Measurements from ENCODE around the gene TPRX1.
"Not testable (repeated sequence)": the region's sequence is repeated elsewhere in the genome, so short reads cannot be mapped to it uniquely, and the experiment has no call there.

The TPRX1 gene

GRCh38 chr19:47803671-47804070 is 680 bp downstream of the TPRX1 start:
- DNase-seq; in situ Hi-C loops (cut with MboI; ENCODE audit: low pct_unique_long_range_greater_than_20kb, low sequenced_read_pairs): not testable (repeated sequence)

GRCh38 chr19:47803148-47803547 is 1.2 kb downstream of the TPRX1 start:
- DNase-seq; in situ Hi-C loops (cut with MboI; ENCODE audit: low pct_unique_long_range_greater_than_20kb, low sequenced_read_pairs): not testable (repeated sequence)

DNA sequence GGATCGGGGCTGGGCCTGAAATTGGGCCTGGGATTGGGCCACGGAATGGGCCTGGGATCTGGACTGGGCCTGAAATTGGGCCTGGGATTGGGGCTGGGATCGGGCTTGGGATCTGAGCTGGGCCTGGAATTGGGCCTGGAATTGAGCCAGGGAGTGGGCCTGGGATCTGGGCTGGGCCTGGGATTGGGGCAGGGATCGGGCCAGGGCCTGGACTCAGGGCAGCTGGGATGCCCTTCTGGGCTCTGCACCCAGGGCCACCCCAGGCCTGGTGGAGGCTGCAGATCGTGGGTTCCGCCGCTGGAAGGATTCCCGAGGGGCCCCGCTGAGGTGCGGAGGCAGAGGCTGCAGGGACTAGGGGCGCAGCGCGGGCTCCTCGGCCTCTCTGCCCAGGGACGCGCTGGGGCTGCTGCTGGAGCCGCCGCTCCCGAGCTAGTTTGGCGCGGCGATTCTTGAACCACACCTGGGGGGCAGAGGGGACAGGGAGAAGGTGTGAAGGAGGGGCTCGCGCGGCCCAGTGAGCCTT is 1.8 kb downstream of the TPRX1 start:
- no peak for DNase-seq
- in situ Hi-C loops (cut with MboI; ENCODE audit: low pct_unique_long_range_greater_than_20kb, low sequenced_read_pairs) = no loop called here

GRCh38 chr19:47801270-47801669 is 3.1 kb downstream of the TPRX1 start:
- no peak for DNase-seq
- in situ Hi-C loops (cut with MboI; ENCODE audit: low pct_unique_long_range_greater_than_20kb, low sequenced_read_pairs) = no loop called here

DNA sequence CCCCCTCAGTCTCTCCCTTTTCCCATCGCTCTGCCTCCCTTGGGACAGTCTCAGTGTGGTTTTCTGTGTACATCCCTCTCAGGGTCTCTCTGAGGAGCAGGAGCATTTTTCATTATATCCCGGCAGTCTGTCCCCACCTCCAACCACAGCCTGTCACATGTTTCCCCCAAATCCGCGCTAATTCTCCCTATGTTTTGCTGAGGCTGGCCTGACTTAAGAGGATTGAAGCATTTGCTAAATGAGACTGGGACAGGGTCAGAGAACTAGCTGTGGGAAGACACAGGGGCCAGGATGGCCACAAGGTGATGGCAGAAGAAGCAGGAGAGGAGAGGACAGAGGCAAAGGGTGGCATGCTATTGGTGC is 5.5 kb downstream of the TPRX1 start:
- in situ Hi-C loops (cut with MboI; ENCODE audit: low pct_unique_long_range_greater_than_20kb, low sequenced_read_pairs) = no loop called here
- no peak for DNase-seq

DNA sequence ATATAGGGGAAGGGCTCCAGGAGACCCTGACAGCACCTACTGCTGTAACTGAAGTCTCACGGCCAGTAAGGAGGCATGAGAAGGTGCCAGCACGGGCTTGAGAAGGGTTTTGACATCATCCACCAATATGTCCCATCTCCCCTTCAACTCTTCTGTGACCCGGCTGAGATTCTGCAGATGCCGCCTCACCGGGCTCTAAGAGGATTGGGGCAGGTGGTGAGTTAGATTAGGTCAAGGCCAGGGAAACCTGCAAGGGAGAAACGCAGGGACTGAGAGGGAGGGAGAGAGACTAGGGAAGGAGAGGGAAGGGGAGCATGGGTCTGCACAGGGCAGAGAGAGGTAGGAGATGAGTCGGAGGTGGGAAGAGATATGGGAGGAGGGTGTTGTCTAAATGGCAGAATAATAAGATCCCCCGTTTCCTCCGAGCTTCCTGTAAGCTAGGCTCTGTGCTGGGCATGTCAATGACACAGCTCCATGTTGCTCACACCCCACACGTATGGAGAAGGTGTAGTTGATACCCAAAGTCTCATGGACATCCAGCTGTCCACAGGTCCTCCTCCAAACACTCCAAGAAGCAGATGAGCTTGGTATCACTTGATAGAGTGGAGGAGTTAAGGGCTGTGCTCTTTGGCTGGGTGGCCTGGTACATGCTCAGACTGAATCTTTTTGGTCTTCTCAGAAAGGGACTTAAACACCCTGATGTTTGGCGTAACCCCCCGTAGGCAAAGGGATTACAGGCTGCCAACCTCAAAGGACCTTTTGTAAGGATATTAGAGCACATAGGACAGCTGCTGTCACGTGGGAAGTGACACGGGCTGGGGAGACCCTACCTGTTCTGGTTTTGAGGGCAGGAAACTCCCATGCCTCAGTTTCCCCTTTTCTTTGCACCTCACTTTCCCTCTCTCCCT is 6.1 kb downstream of the TPRX1 start:
- DNase-seq = no peak
- in situ Hi-C loops (cut with MboI; ENCODE audit: low pct_unique_long_range_greater_than_20kb, low sequenced_read_pairs) = no loop called here

DNA sequence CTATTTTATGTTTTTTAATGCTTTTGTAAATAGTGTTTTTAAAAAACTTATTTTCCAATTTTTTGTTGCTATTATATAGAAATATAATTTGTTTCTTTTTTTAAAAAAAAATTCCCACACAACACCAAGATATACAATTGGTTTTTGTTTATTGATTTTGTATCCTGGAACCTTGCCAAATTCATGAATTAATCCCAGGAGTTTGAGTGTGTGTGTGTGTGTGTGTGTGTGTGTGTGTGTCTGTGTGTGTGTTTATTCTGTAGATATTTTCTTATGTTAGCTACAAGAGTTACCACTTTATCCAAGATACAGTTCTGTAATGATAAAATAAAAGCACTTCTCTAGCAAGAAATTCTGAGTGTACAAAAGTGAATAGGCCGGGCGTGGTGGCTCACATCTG is 7.6 kb downstream of the TPRX1 start:
- no peak for DNase-seq
- in situ Hi-C loops (cut with MboI; ENCODE audit: low pct_unique_long_range_greater_than_20kb, low sequenced_read_pairs) = no loop called here

- in situ Hi-C loops (cut with MboI; ENCODE audit: low pct_unique_long_range_greater_than_20kb, low sequenced_read_pairs) = no loop called here
- no peak for DNase-seq
Measured at GRCh38 chr19:47794526-47794925, 9.8 kb downstream of the TPRX1 start.

GRCh38 chr19:47792616-47793015 is 11.7 kb downstream of the TPRX1 start:
- in situ Hi-C loops (cut with MboI; ENCODE audit: low pct_unique_long_range_greater_than_20kb, low sequenced_read_pairs) = no loop called here
- DNase-seq = no peak

- in situ Hi-C loops (cut with MboI; ENCODE audit: low pct_unique_long_range_greater_than_20kb, low sequenced_read_pairs) = no loop called here
- DNase-seq = peak; percentile 76
Measured at GRCh38 chr19:47790398-47790814, 13.9 kb downstream of the TPRX1 start.

- in situ Hi-C loops (cut with MboI; ENCODE audit: low pct_unique_long_range_greater_than_20kb, low sequenced_read_pairs); DNase-seq: not testable (repeated sequence)
Measured at GRCh38 chr19:47789811-47790210, 14.5 kb downstream of the TPRX1 start.

- in situ Hi-C loops (cut with MboI; ENCODE audit: low pct_unique_long_range_greater_than_20kb, low sequenced_read_pairs) = not testable (repeated sequence)
Measured at GRCh38 chr19:47787307-47787706, 17.0 kb downstream of the TPRX1 start.

GRCh38 chr19:47786566-47786965 is 17.8 kb downstream of the TPRX1 start:
- in situ Hi-C loops (cut with MboI; ENCODE audit: low pct_unique_long_range_greater_than_20kb, low sequenced_read_pairs) = no loop called here

More at GRCh38 chr19:47787307-47787706, 17.0 kb downstream of the TPRX1 start:
- DNase-seq = not testable (repeated sequence)

GRCh38 chr19:47781590-47782262 is 22.6 kb downstream of the TPRX1 start:
- in situ Hi-C loops (cut with MboI; ENCODE audit: low pct_unique_long_range_greater_than_20kb, low sequenced_read_pairs) = no loop called here

More at GRCh38 chr19:47786566-47786965, 17.8 kb downstream of the TPRX1 start:
- no peak for DNase-seq

GRCh38 chr19:47780215-47780551 is 24.2 kb downstream of the TPRX1 start:
- DNase-seq = no peak
- in situ Hi-C loops (cut with MboI; ENCODE audit: low pct_unique_long_range_greater_than_20kb, low sequenced_read_pairs) = no loop called here

More at GRCh38 chr19:47781590-47782262, 22.6 kb downstream of the TPRX1 start:
- DNase-seq = no peak

DNA sequence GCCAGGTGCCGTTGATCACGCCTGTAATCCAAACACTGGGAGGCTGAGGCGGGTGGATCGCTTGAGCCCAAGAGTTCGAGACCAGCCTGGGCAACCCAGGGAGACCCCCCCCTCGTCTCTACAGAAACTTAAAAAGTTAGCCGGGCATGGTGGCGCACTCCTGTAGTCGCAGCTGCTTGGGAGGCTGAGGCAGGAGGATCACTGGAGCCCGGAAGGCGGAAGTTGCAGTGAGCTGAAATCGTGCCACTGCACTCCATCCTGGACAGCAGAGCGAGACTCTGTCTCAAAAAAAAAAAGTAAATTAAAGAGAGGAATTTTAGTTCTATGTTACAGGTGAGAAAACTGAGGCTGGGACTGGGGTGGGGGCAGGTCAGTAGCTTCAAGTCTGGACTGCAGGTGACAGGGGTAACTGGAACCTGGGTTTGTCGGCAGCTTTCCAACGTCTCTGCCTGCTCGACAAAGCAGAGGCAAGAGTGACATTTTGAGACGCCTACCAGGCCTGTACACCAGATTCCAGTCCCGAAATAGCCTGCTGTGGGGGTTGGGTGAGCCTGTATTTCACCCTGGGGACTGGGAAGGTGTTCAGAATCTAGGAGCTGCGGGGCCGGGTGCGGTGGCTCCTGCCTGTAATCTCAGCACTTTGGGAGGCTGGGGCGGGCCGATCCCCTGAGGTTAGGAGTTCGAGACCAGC is 24.7 kb downstream of the TPRX1 start:
- in situ Hi-C loops (cut with MboI; ENCODE audit: low pct_unique_long_range_greater_than_20kb, low sequenced_read_pairs) = no loop called here
- DNase-seq = no peak

DNA sequence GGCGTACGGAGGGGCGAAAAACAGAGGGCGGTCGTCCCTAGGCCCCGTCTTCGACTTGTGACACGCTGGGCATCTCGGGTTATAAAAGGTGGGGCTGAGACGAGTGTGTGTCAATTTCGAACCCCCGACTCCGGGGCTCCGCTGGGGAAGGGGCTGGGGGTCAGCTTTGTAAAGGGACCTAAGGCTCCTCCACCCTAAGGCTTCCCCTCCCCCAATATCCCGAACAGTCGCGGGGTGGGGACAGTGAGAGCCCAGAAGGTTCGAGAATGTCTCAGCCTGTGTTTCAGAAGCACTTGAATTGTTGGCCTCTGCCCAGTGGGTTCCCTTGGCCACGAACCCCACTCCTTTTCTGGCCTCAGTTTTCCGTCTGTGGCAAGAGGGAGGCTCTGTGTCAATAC is 25.4 kb downstream of the TPRX1 start:
- in situ Hi-C loops (cut with MboI; ENCODE audit: low pct_unique_long_range_greater_than_20kb, low sequenced_read_pairs) = no loop called here
- DNase-seq = no peak

DNA sequence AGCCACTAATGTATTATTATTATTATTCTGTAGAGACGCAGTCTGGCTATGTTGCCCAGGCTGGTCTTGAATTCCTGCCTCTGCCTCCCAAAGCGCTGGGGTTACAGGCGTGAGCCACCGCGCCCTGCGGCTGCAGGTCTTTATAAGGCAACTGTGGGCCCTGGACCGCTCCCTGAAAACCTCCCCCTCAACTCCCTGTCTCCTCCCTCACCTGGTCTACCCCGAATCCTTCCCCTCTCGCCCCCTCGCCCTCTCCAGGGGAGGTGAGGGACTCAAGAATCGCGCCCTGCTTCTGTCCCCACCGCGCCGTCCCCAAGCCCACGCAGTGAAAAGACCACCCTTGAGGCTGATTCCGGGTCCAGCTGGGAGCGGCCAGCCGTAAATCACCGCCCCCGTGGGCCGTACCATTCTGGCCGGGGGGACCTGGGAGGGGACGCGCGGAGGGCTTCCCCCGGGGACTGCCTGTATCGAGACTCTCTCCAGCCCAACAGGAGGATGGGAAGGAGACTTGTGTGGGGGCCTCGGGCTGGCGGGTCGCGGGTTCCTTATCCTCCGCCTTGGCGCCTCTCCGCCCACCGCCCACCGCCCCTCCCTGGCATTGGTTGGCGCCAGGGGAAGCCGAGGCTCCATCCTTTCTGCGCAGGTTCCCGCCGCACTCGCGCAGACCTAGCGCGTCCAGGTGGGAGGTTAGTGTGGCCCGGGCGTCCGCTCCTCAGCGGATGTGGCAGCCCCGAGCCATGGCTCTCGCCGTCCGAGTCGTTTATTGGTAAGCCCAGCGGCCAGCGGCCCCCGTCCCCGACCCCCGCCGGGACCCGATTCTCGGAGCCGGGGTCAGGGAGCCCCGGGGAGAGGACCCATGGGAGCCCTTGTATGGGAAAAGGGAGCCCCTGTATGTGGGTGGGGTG is 26.1 kb downstream of the TPRX1 start, which contains the start of gene SELENOW:
TSS of gene SELENOW (plus strand) at position 655 of the 905 bp plus-strand sequence. CDS start at position 738, 83 bp downstream.
- in situ Hi-C loops (cut with MboI; ENCODE audit: low pct_unique_long_range_greater_than_20kb, low sequenced_read_pairs) = no loop called here
- peak; percentile 76 for DNase-seq
